ENCODE measurements around the gene SLC1A2. TPM values are rescaled to one million over a fixed set of nuclear protein-coding genes. Genes with fewer than 3 reads are reported as not detected.

Gene SLC1A2
- total and polyA plus RNA-seq, 2 experiments from 2014 or later, result 0.70 to 2.8 TPM

DNA sequence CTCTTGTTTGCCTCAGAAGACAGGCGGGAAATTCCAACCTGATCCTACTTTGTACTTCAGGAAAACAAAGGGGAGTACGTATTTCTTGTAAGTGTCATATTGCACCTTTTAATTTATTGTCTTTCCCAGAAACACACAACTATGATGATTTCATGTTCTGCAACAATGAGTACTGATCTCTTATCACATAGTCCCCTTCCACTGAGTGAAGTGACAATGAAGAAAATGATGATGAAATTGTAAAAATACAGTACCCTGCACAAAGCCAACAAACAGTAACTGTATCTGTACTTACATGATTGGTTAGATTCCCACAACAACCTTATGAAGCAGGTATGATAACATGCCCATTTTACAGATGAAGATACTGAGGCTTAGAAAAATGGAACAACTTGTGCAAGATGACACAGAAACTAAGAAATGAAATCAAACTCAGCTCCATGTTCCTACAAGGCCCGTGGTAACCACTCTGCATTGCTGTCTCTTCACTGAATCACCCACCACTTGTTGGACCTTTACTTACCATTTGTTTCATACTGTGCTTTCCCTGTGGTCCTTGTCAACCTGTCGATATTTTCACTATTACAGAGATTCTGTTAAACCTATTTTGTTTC is 37.5 kb downstream of the SLC1A2 start:
- H3K9me2 ChIP-seq (ENCODE audit: insufficient read depth), result no peaks in the 10 kb centered on the region
- Mint-ChIP-seq H3K27me3 (ENCODE audit: insufficient read depth, low read depth, poor library complexity) (no peaks in the 10 kb centered on the region), H3K4me3 (no peak overlapping the region), H3K36me3 (ENCODE audit: low read depth) (no peaks in the 10 kb centered on the region), H3K4me1 (no peaks in the 10 kb centered on the region), H3K27ac (no peak overlapping the region), H3K9me3 (no peaks in the 10 kb centered on the region)
- no peak overlapping the region for H3K4me2 ChIP-seq
- no peaks in the 10 kb centered on the region for H3K4me1 ChIP-seq (ENCODE audit: insufficient read depth)
- no peak overlapping the region for H2AFZ ChIP-seq
- no peaks in the 10 kb centered on the region for H3F3A ChIP-seq (replicated peaks; ENCODE audit: low read depth)
- DNase-seq (ENCODE audit: low spot score) (no peak), ATAC-seq (no peak)
- H4K20me1 ChIP-seq (replicated peaks; ENCODE audit: insufficient read depth), result no peaks in the 10 kb centered on the region
- H3K27ac ChIP-seq (ENCODE audit: low read depth), result no peak overlapping the region
- H3K79me2 ChIP-seq (replicated peaks; ENCODE audit: insufficient read depth), result no peaks in the 10 kb centered on the region
- H3K27me3 ChIP-seq (ENCODE audit: insufficient read depth), result no peaks in the 10 kb centered on the region
- no peak overlapping the region for H3K4me3 ChIP-seq
- no peaks in the 10 kb centered on the region for H3K36me3 ChIP-seq (ENCODE audit: insufficient read depth)
- TF ChIP-seq EZH2phosphoT487 (IDR thresholded peaks at IDR 0.05; ENCODE audit: unreplicated experiment) (no peak), ZNF331 (CRISPR knock-in tag; IDR thresholded peaks at IDR 0.05; ENCODE audit: low read depth) (no peak), ZNF114 (CRISPR knock-in tag; IDR thresholded peaks at IDR 0.05) (no peak), EZH2 (IDR thresholded peaks at IDR 0.05; ENCODE audit: low read depth, unreplicated experiment) (no peak), CREB1 (CRISPR knock-in tag; IDR thresholded peaks at IDR 0.05; ENCODE audit: low read depth) (no peak), POLR2AphosphoS5 (IDR thresholded peaks at IDR 0.05; ENCODE audit: low read depth) (no peak), NANOG (IDR thresholded peaks at IDR 0.05; ENCODE audit: borderline replicate concordance) (no peak), JUNB (IDR thresholded peaks at IDR 0.05; ENCODE audit: unreplicated experiment) (no peak)
- TF ChIP-seq, protein P1, sequence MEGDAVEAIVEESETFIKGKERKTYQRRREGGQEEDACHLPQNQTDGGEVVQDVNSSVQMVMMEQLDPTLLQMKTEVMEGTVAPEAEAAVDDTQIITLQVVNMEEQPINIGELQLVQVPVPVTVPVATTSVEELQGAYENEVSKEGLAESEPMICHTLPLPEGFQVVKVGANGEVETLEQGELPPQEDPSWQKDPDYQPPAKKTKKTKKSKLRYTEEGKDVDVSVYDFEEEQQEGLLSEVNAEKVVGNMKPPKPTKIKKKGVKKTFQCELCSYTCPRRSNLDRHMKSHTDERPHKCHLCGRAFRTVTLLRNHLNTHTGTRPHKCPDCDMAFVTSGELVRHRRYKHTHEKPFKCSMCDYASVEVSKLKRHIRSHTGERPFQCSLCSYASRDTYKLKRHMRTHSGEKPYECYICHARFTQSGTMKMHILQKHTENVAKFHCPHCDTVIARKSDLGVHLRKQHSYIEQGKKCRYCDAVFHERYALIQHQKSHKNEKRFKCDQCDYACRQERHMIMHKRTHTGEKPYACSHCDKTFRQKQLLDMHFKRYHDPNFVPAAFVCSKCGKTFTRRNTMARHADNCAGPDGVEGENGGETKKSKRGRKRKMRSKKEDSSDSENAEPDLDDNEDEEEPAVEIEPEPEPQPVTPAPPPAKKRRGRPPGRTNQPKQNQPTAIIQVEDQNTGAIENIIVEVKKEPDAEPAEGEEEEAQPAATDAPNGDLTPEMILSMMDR (conservative IDR thresholded peaks at IDR 0.05; ENCODE audit: low read depth in 2 of 2), result no peak
- TF ChIP-seq, protein P2, sequence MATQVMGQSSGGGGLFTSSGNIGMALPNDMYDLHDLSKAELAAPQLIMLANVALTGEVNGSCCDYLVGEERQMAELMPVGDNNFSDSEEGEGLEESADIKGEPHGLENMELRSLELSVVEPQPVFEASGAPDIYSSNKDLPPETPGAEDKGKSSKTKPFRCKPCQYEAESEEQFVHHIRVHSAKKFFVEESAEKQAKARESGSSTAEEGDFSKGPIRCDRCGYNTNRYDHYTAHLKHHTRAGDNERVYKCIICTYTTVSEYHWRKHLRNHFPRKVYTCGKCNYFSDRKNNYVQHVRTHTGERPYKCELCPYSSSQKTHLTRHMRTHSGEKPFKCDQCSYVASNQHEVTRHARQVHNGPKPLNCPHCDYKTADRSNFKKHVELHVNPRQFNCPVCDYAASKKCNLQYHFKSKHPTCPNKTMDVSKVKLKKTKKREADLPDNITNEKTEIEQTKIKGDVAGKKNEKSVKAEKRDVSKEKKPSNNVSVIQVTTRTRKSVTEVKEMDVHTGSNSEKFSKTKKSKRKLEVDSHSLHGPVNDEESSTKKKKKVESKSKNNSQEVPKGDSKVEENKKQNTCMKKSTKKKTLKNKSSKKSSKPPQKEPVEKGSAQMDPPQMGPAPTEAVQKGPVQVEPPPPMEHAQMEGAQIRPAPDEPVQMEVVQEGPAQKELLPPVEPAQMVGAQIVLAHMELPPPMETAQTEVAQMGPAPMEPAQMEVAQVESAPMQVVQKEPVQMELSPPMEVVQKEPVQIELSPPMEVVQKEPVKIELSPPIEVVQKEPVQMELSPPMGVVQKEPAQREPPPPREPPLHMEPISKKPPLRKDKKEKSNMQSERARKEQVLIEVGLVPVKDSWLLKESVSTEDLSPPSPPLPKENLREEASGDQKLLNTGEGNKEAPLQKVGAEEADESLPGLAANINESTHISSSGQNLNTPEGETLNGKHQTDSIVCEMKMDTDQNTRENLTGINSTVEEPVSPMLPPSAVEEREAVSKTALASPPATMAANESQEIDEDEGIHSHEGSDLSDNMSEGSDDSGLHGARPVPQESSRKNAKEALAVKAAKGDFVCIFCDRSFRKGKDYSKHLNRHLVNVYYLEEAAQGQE (IDR thresholded peaks at IDR 0.05; ENCODE audit: unreplicated experiment), result no peak

DNA sequence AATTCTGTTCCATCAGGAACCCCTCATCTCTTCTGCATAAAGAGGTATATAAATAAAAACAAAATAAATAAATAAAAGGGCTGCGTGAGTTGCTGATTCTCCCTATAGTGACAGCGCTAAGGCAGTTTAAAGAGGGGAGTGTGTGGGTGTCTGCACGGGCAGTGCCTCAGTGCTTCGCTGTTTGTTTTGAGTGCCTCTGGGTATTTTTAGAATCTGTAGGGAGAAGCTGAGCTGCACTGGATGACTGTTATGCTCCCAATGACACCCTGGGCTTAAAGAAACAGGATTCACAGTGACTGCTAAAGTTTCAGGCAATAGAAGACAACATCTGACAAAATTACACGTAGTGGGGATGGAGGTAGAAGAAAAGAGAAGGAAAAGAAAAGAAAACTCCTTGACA is 38.8 kb downstream of the SLC1A2 start:
- Histone ChIP-seq H2AFZ (no peak overlapping the region), H3K9me2 (ENCODE audit: insufficient read depth) (no peaks in the 10 kb centered on the region), H3K27ac (ENCODE audit: low read depth) (no peak overlapping the region), H3K79me2 (replicated peaks; ENCODE audit: insufficient read depth) (no peaks in the 10 kb centered on the region), H4K20me1 (replicated peaks; ENCODE audit: insufficient read depth) (no peaks in the 10 kb centered on the region), H3K27me3 (ENCODE audit: insufficient read depth) (no peaks in the 10 kb centered on the region), H3K36me3 (ENCODE audit: insufficient read depth) (no peaks in the 10 kb centered on the region), H3K4me1 (ENCODE audit: insufficient read depth) (no peaks in the 10 kb centered on the region), H3K4me2 (no peak overlapping the region), H3F3A (replicated peaks; ENCODE audit: low read depth) (no peaks in the 10 kb centered on the region), H3K4me3 (no peak overlapping the region)
- no peak overlapping the region for H3K27ac Mint-ChIP-seq
- no peaks in the 10 kb centered on the region for H3K36me3 Mint-ChIP-seq (ENCODE audit: low read depth)
- no peak overlapping the region for H3K4me3 Mint-ChIP-seq
- no peaks in the 10 kb centered on the region for H3K27me3 Mint-ChIP-seq (ENCODE audit: insufficient read depth, low read depth, poor library complexity)
- H3K4me1 Mint-ChIP-seq, result no peaks in the 10 kb centered on the region
- H3K9me3 Mint-ChIP-seq, result no peaks in the 10 kb centered on the region
- ATAC-seq (no peak), DNase-seq (ENCODE audit: low spot score) (no peak)
- no peak for TF ChIP-seq CREB1 (CRISPR knock-in tag; IDR thresholded peaks at IDR 0.05; ENCODE audit: low read depth)
- TF ChIP-seq, protein P3, sequence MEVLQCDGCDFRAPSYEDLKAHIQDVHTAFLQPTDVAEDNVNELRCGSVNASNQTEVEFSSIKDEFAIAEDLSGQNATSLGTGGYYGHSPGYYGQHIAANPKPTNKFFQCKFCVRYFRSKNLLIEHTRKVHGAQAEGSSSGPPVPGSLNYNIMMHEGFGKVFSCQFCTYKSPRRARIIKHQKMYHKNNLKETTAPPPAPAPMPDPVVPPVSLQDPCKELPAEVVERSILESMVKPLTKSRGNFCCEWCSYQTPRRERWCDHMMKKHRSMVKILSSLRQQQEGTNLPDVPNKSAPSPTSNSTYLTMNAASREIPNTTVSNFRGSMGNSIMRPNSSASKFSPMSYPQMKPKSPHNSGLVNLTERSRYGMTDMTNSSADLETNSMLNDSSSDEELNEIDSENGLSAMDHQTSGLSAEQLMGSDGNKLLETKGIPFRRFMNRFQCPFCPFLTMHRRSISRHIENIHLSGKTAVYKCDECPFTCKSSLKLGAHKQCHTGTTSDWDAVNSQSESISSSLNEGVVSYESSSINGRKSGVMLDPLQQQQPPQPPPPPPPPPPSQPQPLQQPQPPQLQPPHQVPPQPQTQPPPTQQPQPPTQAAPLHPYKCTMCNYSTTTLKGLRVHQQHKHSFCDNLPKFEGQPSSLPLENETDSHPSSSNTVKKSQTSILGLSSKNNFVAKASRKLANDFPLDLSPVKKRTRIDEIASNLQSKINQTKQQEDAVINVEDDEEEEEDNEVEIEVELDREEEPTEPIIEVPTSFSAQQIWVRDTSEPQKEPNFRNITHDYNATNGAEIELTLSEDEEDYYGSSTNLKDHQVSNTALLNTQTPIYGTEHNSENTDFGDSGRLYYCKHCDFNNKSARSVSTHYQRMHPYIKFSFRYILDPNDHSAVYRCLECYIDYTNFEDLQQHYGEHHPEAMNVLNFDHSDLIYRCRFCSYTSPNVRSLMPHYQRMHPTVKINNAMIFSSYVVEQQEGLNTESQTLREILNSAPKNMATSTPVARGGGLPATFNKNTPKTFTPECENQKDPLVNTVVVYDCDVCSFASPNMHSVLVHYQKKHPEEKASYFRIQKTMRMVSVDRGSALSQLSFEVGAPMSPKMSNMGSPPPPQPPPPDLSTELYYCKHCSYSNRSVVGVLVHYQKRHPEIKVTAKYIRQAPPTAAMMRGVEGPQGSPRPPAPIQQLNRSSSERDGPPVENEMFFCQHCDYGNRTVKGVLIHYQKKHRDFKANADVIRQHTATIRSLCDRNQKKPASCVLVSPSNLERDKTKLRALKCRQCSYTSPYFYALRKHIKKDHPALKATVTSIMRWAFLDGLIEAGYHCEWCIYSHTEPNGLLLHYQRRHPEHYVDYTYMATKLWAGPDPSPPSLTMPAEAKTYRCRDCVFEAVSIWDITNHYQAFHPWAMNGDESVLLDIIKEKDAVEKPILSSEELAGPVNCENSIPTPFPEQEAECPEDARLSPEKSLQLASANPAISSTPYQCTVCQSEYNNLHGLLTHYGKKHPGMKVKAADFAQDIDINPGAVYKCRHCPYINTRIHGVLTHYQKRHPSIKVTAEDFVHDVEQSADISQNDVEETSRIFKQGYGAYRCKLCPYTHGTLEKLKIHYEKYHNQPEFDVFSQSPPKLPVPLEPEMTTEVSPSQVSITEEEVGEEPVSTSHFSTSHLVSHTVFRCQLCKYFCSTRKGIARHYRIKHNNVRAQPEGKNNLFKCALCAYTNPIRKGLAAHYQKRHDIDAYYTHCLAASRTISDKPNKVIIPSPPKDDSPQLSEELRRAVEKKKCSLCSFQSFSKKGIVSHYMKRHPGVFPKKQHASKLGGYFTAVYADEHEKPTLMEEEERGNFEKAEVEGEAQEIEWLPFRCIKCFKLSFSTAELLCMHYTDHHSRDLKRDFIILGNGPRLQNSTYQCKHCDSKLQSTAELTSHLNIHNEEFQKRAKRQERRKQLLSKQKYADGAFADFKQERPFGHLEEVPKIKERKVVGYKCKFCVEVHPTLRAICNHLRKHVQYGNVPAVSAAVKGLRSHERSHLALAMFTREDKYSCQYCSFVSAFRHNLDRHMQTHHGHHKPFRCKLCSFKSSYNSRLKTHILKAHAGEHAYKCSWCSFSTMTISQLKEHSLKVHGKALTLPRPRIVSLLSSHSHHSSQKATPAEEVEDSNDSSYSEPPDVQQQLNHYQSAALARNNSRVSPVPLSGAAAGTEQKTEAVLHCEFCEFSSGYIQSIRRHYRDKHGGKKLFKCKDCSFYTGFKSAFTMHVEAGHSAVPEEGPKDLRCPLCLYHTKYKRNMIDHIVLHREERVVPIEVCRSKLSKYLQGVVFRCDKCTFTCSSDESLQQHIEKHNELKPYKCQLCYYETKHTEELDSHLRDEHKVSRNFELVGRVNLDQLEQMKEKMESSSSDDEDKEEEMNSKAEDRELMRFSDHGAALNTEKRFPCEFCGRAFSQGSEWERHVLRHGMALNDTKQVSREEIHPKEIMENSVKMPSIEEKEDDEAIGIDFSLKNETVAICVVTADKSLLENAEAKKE (CRISPR knock-in tag; IDR thresholded peaks at IDR 0.05), result no peak
- no peak for TF ChIP-seq ZNF331 (CRISPR knock-in tag; IDR thresholded peaks at IDR 0.05; ENCODE audit: low read depth)

All from GM23338 (cell line).